T-cell (primary cell): Measurements from ENCODE around the gene EPAS1. TPM values are rescaled to one million over a fixed set of nuclear protein-coding genes. Genes with fewer than 3 reads are reported as not detected.

Experiments
- ATAC-seq, 4 experiments: fragments of 200-7000 bp in 3 of 4; fragments of 150-1000 bp in 1 of 4; cut with Tn5 transposase; replicated peaks in 1 of 4; 1 replicate in 3 of 4; 2 replicates in 1 of 4; pipeline ENCODE4 v1.10.0; 2021; ENCODE audit warnings: moderate library complexity in 3 of 4, mild to moderate bottlenecking in 2 of 4, moderate number of reproducible peaks in 1 of 4
- CTCF ChIA-PET, 2 donors: fragments of 300-600 bp; sonication (Branson Sonifier 250); formaldehyde crosslinking; loops; one replicate each; lab custom pipeline; 2022; ENCODE audit warnings: antibody characterized with exemption in 2 of 2; lab: Charles Lee
- POLR2A ChIA-PET, 2 donors: fragments of 300-600 bp; sonication (Branson Sonifier 250); formaldehyde crosslinking; loops; one replicate each; lab custom pipeline; 2022; ENCODE audit warnings: antibody characterized with exemption in 2 of 2; lab: Charles Lee
- DNase-seq, 35 experiments: peaks; one replicate each; pipeline versions ENCODE4 v3.0.0 to v3.0.0-alpha.2; 2013 to 2023
- H3K27ac ChIP-seq: one replicate; pipeline ENCODE4 v1.5.1; 2013; ENCODE audit warnings: low read length
- H3K27me3 ChIP-seq, 2 experiments: replicated peaks in 1 of 2; 1 replicate in 1 of 2; 2 replicates in 1 of 2; pipeline versions ENCODE4 v1.6.1 to v1.7.0; 2013; ENCODE audit warnings: low read length in 1 of 2, mixed read lengths in 1 of 2; ENCODE audit not compliant: control insufficient read depth in 2 of 2, insufficient read depth in 2 of 2; ENCODE audit errors: extremely low read depth in 1 of 2
- H3K36me3 ChIP-seq, 2 donors: 1 replicate in 1 of 2; 2 replicates in 1 of 2; pipeline versions ENCODE4 v1.6.1 to v1.7.0; 2013; ENCODE audit warnings: low read length in 1 of 2; ENCODE audit not compliant: control insufficient read depth in 2 of 2, insufficient read depth in 1 of 2; ENCODE audit errors: extremely low read depth in 1 of 2
- H3K4me1 ChIP-seq, 2 experiments: 1 replicate in 1 of 2; 2 replicates in 1 of 2; pipeline versions ENCODE4 v1.6.1 to v1.7.0; 2013; ENCODE audit warnings: low read length in 2 of 2, mixed read lengths in 1 of 2; ENCODE audit not compliant: insufficient read depth in 2 of 2, control insufficient read depth in 1 of 2; ENCODE audit errors: extremely low read depth in 1 of 2
- H3K4me3 ChIP-seq, 2 donors: 1 replicate in 1 of 2; 2 replicates in 1 of 2; pipeline versions ENCODE4 v1.5.1 to v1.7.0; 2013; ENCODE audit warnings: mild to moderate bottlenecking in 2 of 2, low read length in 1 of 2, moderate library complexity in 1 of 2; ENCODE audit not compliant: control insufficient read depth in 1 of 2; ENCODE audit errors: extremely low read depth in 1 of 2
- H3K9me3 ChIP-seq: 2 replicates; pipeline ENCODE4 v1.7.0; 2013
- H3K27ac Mint-ChIP-seq, 2 donors: one replicate each; pipeline ENCODE4 v1.8.0; 2020 to 2021; ENCODE audit warnings: mild to moderate bottlenecking in 2 of 2, mixed read lengths in 2 of 2
- H3K27me3 Mint-ChIP-seq, 2 donors: one replicate each; pipeline ENCODE4 v1.8.0; 2021 to 2022; ENCODE audit warnings: mixed read lengths in 2 of 2
- H3K36me3 Mint-ChIP-seq: one replicate; pipeline ENCODE4 v1.8.0; 2021; ENCODE audit warnings: mixed read lengths
- H3K4me1 Mint-ChIP-seq, 3 donors: one replicate each; pipeline ENCODE4 v1.8.0; 2020 to 2022; ENCODE audit warnings: mixed read lengths in 3 of 3, mild to moderate bottlenecking in 1 of 3
- H3K4me3 Mint-ChIP-seq, 3 donors: one replicate each; pipeline ENCODE4 v1.8.0; 2020 to 2022; ENCODE audit warnings: mild to moderate bottlenecking in 3 of 3, mixed read lengths in 3 of 3, moderate library complexity in 3 of 3
- H3K9me3 Mint-ChIP-seq, 3 donors: one replicate each; pipeline ENCODE4 v1.8.0; 2020 to 2022; ENCODE audit warnings: mixed read lengths in 3 of 3
- WGBS: methylation state at CpG from one replicate; pipeline ENCODE4 v1.1.5; 2013; ENCODE audit warnings: missing lambda C conversion rate; ENCODE audit not compliant: insufficient coverage; 5-methylcytosine and 5-hydroxymethylcytosine counted together
- total RNA-seq, 35 experiments: library from RNA in 6 of 35; stranded (reverse) in 6 of 35; fragments of 120-200 nt in 1 of 35; gene quantifications; one replicate each; pipeline versions ENCODE4 v1.2.1 to v1.2.4 and lab custom pipeline; 2013 to 2026

EPAS1 gene
- total RNA-seq, 5 donors from 2014 or later (not counting 1 experiment from before 2014, with no cell fraction given): 1.0 to 4.0 (median 3.0) TPM

- ChIA-PET POLR2A (no interaction called here), CTCF (interaction anchor here in 1 of 2 donors (1.0 kb wide), 1 partner anchor 23 kb away, joined by 3 read pairs; no protein-coding TSS in a partner anchor)
- peaks cover 0 to 7% of the 10 kb centered on the region in 2 experiments for H3K27me3 ChIP-seq
- WGBS: no CpG with 5 or more reads among the region's 5 CpGs
- no peaks in the 10 kb centered on the region for H3K36me3 Mint-ChIP-seq
- H3K27ac ChIP-seq: no peak overlapping the region
- H3K9me3 ChIP-seq: no peaks in the 10 kb centered on the region
- H3K4me1 Mint-ChIP-seq: no peaks in the 10 kb centered on the region
- peaks cover 0 to 7% of the 10 kb centered on the region in 2 donors for H3K36me3 ChIP-seq
- H3K4me1 ChIP-seq: no peaks in the 10 kb centered on the region
- DNase-seq: no peak
- no peaks in the 10 kb centered on the region for H3K9me3 Mint-ChIP-seq
- no peak overlapping the region for H3K27ac Mint-ChIP-seq
- no peak overlapping the region for H3K4me3 Mint-ChIP-seq
- H3K4me3 ChIP-seq: no peak overlapping the region
- H3K27me3 Mint-ChIP-seq: peaks cover 3 to 4% of the 10 kb centered on the region in 2 donors
- no peak for ATAC-seq
These were observed 89.6 kb downstream of the EPAS1 start for GRCh38 chr2:46386763-46387162.

DNA sequence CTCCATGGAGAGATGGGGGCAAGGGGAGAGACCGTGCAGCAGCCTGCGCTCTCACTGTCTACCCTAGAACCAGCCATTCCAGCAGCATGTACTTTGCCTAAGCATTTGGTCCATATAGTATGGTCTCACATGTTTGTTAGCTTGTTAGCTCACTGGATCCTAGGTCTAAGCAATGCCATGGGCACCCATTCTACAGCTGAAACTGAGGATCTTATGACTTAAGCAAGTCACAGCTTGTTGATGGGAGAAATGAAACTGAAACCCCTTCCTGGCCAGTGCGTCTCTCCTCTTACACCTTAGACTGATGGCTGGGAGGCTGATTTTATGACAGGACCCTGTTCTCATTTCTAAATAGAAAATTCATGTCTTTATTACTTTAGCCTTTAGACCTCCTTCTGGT, 90.1 kb downstream of the EPAS1 start:
- no CpG with 5 or more reads among the region's 3 CpGs for WGBS
- Histone ChIP-seq H3K4me3 (no peak overlapping the region), H3K36me3 (peaks cover 0 to 7% of the 10 kb centered on the region in 2 donors), H3K4me1 (no peaks in the 10 kb centered on the region), H3K27ac (no peak overlapping the region), H3K9me3 (no peaks in the 10 kb centered on the region), H3K27me3 (peaks cover 0 to 7% of the 10 kb centered on the region in 2 experiments)
- DNase-seq (no peak), ATAC-seq (no peak)
- Mint-ChIP-seq H3K27ac (no peak overlapping the region), H3K9me3 (no peaks in the 10 kb centered on the region), H3K4me1 (no peaks in the 10 kb centered on the region), H3K4me3 (no peak overlapping the region), H3K27me3 (peaks cover 3 to 6% of the 10 kb centered on the region in 2 donors), H3K36me3 (no peaks in the 10 kb centered on the region)
- POLR2A ChIA-PET: no interaction called here
- CTCF ChIA-PET: no interaction called here

- no peak overlapping the region for H3K4me3 Mint-ChIP-seq
- Histone ChIP-seq H3K27me3 (peaks cover 0 to 10% of the 10 kb centered on the region in 2 experiments), H3K9me3 (no peaks in the 10 kb centered on the region), H3K4me3 (no peak overlapping the region), H3K27ac (no peak overlapping the region), H3K36me3 (peaks cover 0 to 3% of the 10 kb centered on the region in 2 donors), H3K4me1 (no peaks in the 10 kb centered on the region)
- 100% methylated on average over 2 of the region's 5 CpGs for WGBS
- H3K9me3 Mint-ChIP-seq: no peaks in the 10 kb centered on the region
- no peak for DNase-seq
- no peak overlapping the region for H3K27ac Mint-ChIP-seq
- no peaks in the 10 kb centered on the region for H3K36me3 Mint-ChIP-seq
- H3K4me1 Mint-ChIP-seq: no peaks in the 10 kb centered on the region
- peaks cover 3 to 11% of the 10 kb centered on the region in 2 donors for H3K27me3 Mint-ChIP-seq
- ChIA-PET CTCF (no interaction called here), POLR2A (no interaction called here)
- ATAC-seq: no peak
These were observed 90.8 kb downstream of the EPAS1 start for GRCh38 chr2:46387886-46388515.

DNA sequence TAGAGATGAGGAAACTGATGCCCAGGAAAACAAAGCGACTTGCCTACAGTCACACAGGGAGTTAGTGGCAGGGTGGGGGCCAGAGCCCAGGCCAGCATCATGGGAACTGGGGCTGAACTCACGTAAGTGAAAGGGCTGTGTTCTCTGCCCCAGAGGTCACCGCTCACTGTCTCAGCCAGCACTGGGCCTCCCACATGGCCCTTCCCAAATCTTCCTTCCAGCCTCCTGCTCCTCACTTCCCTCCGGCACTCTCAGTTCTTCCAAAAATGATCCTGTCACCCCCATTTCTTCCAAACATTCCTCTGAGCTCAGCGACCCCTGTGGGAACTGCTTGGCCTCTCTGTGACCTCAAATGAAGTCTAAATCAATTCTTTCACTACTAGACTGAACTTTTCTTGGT, 91.7 kb downstream of the EPAS1 start:
- Mint-ChIP-seq H3K9me3 (no peaks in the 10 kb centered on the region), H3K4me3 (no peak overlapping the region), H3K4me1 (no peaks in the 10 kb centered on the region), H3K27ac (no peak overlapping the region), H3K36me3 (no peaks in the 10 kb centered on the region), H3K27me3 (peaks cover 3 to 11% of the 10 kb centered on the region in 2 donors)
- Histone ChIP-seq H3K4me3 (no peak overlapping the region), H3K4me1 (no peaks in the 10 kb centered on the region), H3K9me3 (no peaks in the 10 kb centered on the region), H3K27ac (no peak overlapping the region), H3K27me3 (peaks cover 0 to 16% of the 10 kb centered on the region in 2 experiments), H3K36me3 (peaks cover 0 to 3% of the 10 kb centered on the region in 2 donors)
- no peak for ATAC-seq
- 79% methylated on average over 4 of the region's 5 CpGs for WGBS
- DNase-seq: no peak
- CTCF ChIA-PET: no interaction called here
- POLR2A ChIA-PET: no interaction called here

- Histone ChIP-seq H3K9me3 (no peaks in the 10 kb centered on the region), H3K4me3 (no peak overlapping the region), H3K36me3 (no peaks in the 10 kb centered on the region), H3K27ac (no peak overlapping the region), H3K27me3 (peaks cover 0 to 16% of the 10 kb centered on the region in 2 experiments), H3K4me1 (no peaks in the 10 kb centered on the region)
- POLR2A ChIA-PET: no interaction called here
- DNase-seq: no peak
- Mint-ChIP-seq H3K27ac (no peak overlapping the region), H3K4me3 (no peak overlapping the region), H3K36me3 (no peaks in the 10 kb centered on the region), H3K9me3 (no peaks in the 10 kb centered on the region), H3K4me1 (no peaks in the 10 kb centered on the region), H3K27me3 (peaks cover 3 to 11% of the 10 kb centered on the region in 2 donors)
- WGBS: 96% methylated on average over 9 of the region's 13 CpGs
- CTCF ChIA-PET: no interaction called here
- ATAC-seq: no peak
These were observed 92.3 kb downstream of the EPAS1 start for GRCh38 chr2:46389417-46389916.

DNA sequence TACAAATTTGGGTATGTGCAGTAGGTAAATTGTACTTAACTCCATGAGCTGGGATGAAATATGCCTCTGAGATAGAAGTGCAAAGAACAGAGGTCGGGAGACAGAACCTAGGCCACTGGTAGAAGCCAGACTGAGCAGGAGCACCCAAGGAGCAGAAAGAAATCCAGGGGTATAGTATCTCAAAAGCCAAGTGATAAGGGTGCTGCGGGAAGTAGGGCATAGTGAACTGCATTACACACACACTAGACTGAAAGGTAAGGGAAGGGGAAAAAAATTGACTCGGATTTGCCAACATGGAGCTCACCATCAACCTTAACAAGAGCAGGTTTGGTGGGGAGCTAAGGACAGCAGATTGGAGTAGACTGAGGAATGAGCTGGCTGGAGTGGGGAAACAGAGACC, 92.8 kb downstream of the EPAS1 start:
- no peaks in the 10 kb centered on the region for H3K9me3 ChIP-seq
- no peaks in the 10 kb centered on the region for H3K9me3 Mint-ChIP-seq
- H3K27me3 ChIP-seq: peaks cover 0 to 16% of the 10 kb centered on the region in 2 experiments
- WGBS: 67% methylated on average over 1 of the region's 3 CpGs
- H3K4me3 Mint-ChIP-seq: no peak overlapping the region
- H3K4me1 Mint-ChIP-seq: no peaks in the 10 kb centered on the region
- DNase-seq (no peak), ATAC-seq (no peak)
- H3K27me3 Mint-ChIP-seq: peaks cover 3 to 11% of the 10 kb centered on the region in 2 donors
- H3K27ac ChIP-seq: no peak overlapping the region
- no peaks in the 10 kb centered on the region for H3K4me1 ChIP-seq
- CTCF ChIA-PET: no interaction called here
- H3K4me3 ChIP-seq: no peak overlapping the region
- POLR2A ChIA-PET: no interaction called here
- H3K27ac Mint-ChIP-seq: no peak overlapping the region
- no peaks in the 10 kb centered on the region for H3K36me3 ChIP-seq
- H3K36me3 Mint-ChIP-seq: no peaks in the 10 kb centered on the region
